HEK293T (cell line): ENCODE data around the gene TSGA10IP.

Experiments used
- FOXA1 ChIP-seq: fragments of 450-650 bp; IDR thresholded peaks from 2 replicates; pipeline ENCODE4 v1.6.1; 2016; ENCODE audit warnings: mild to moderate bottlenecking
- SUZ12 ChIP-seq: fragments of 450-650 bp; IDR thresholded peaks from 2 replicates; pipeline ENCODE4 v1.6.1; 2016; ENCODE audit warnings: mild to moderate bottlenecking

DNA sequence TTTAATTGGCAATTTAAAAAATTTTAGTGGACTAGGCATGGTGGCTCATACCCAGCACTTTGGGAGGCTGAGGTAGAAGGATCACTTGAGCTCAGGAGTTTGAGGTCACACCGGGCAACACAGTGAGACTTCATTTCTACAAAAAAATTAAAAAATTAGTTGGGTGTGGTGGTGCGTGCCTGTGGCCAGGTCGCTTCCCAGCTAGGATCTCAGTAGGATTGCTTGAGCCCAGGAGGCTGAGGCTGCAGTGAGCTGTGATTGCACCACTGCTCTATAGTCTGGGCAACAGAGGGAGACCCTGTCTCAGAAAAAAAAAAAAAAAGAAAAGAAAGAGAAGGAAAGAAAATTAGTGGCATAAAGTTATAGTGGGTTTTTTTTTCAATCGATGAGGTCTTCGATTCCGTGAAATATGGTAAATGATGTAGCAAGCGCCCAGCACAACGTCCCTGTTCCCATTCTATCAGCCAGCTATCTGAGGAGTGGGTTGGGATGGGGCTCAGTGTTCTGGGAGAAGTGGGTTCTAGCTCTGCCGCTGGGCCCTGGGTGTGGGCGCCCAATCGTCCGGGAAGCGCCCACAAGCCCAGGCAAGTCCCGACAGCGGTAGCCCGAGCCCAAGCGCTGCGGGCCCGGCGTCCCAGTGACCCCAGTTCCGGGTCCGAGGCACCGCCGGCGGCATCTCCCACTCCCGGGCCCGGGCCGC lies 46.5 kb upstream of the TSGA10IP start:
- TF ChIP-seq FOXA1 = no peak
- TF ChIP-seq SUZ12 = no peak
